Chondrocyte (in vitro differentiated cells): ENCODE data around the gene HSP90B1. TPM values are rescaled to one million over a fixed set of nuclear protein-coding genes. Genes with fewer than 3 reads are reported as not detected.

Experiments used
- DNase-seq: peaks from one replicate; pipeline ENCODE4 v3.0.0; 2021; ENCODE audit warnings: mixed read lengths, low spot score
- H3K27ac Mint-ChIP-seq: one replicate; pipeline ENCODE4 v1.8.0; 2021; ENCODE audit warnings: mild to moderate bottlenecking, moderate library complexity, mixed read lengths; ENCODE audit not compliant: unreplicated experiment
- H3K27me3 Mint-ChIP-seq: 2 replicates; pipeline ENCODE4 v1.8.0; 2021; ENCODE audit warnings: low read depth, mixed read lengths
- H3K36me3 Mint-ChIP-seq: 2 replicates; pipeline ENCODE4 v1.8.0; 2021; ENCODE audit warnings: low read depth, mixed read lengths
- H3K4me1 Mint-ChIP-seq: 2 replicates; pipeline ENCODE4 v1.8.0; 2021; ENCODE audit warnings: low read depth, mild to moderate bottlenecking, mixed read lengths
- H3K4me3 Mint-ChIP-seq: one replicate; pipeline ENCODE4 v1.8.0; 2021; ENCODE audit warnings: mild to moderate bottlenecking, moderate library complexity, mixed read lengths; ENCODE audit not compliant: unreplicated experiment
- H3K9me3 Mint-ChIP-seq: 2 replicates; pipeline ENCODE4 v1.8.0; 2021; ENCODE audit warnings: low read depth, mixed read lengths
- CTCF ChIP-seq: fragments of 200-600 bp; sonication (generic); IDR thresholded peaks from 2 replicates; pipeline ENCODE4 v1.5.0; 2021; ENCODE audit warnings: antibody characterized with exemption, mild to moderate bottlenecking, moderate library complexity
- long read RNA-seq: library from polyadenylated mRNA; stranded (forward); transcript quantifications from one replicate; pipeline ENCODE4 v2.0.0, GENCODE V29; 2021
- total RNA-seq: library from RNA; stranded (reverse); gene quantifications from 3 replicates; pipeline ENCODE4 v1.2.1, GENCODE V29; 2021

The HSP90B1 gene
- total RNA-seq = 754 to 1,782 TPM (median 760 TPM) in 3 replicates
- long read RNA-seq, transcript HSP90B1-201 (18 exons, 2,858 nt) = major isoform, 388 of 468 reads
- long read RNA-seq, partial matches to known transcripts = 43 of 468 reads
- long read RNA-seq, other reads (novel, unspliced or antisense) = 37 of 468 reads

- Mint-ChIP-seq H3K4me1 (peaks cover 49% of the 10 kb centered on the region), H3K27ac (peak within 1 kb of the TSS; percentile 95), H3K36me3 (peaks cover 5% of the 10 kb centered on the region), H3K27me3 (no peaks in the 10 kb centered on the region), H3K4me3 (peak within 1 kb of the TSS; percentile 79), H3K9me3 (no peaks in the 10 kb centered on the region)
- peak; percentile 99 for DNase-seq
- TF ChIP-seq CTCF = no peak
These were observed at the start of gene HSP90B1 for GRCh38 chr12:103930034-103930786. Gene HSP90B1, plus strand, starts transcription at chr12:103930410. Its CDS starts 106 bp downstream, at chr12:103930516.

- TF ChIP-seq CTCF = no peak
- Mint-ChIP-seq H3K27me3 (no peaks in the 10 kb centered on the region), H3K36me3 (no peaks in the 10 kb centered on the region), H3K27ac (no peak overlapping the region), H3K4me1 (peaks cover 8% of the 10 kb centered on the region), H3K4me3 (no peak overlapping the region), H3K9me3 (no peaks in the 10 kb centered on the region)
- DNase-seq = no peak
These were observed 48.9 kb upstream of the HSP90B1 start for GRCh38 chr12:103881261-103881660.

GRCh38 chr12:103882861-103883596 lies 47.2 kb upstream of the HSP90B1 start:
- Mint-ChIP-seq H3K36me3 (no peaks in the 10 kb centered on the region), H3K4me3 (no peak overlapping the region), H3K4me1 (peaks cover 8% of the 10 kb centered on the region), H3K9me3 (no peaks in the 10 kb centered on the region), H3K27ac (peak overlapping the region; percentile 28), H3K27me3 (no peaks in the 10 kb centered on the region)
- TF ChIP-seq CTCF = no peak
- no peak for DNase-seq

GRCh38 chr12:103883908-103884307 lies 46.3 kb upstream of the HSP90B1 start:
- Mint-ChIP-seq H3K4me3 (no peak overlapping the region), H3K36me3 (no peaks in the 10 kb centered on the region), H3K9me3 (no peaks in the 10 kb centered on the region), H3K4me1 (peaks cover 8% of the 10 kb centered on the region), H3K27ac (no peak overlapping the region), H3K27me3 (no peaks in the 10 kb centered on the region)
- TF ChIP-seq CTCF = no peak
- DNase-seq = no peak

GRCh38 chr12:103884316-103884715 lies 45.9 kb upstream of the HSP90B1 start:
- H3K27ac Mint-ChIP-seq = no peak overlapping the region
- no peaks in the 10 kb centered on the region for H3K36me3 Mint-ChIP-seq
- H3K27me3 Mint-ChIP-seq = no peaks in the 10 kb centered on the region
- DNase-seq = no peak
- peaks cover 8% of the 10 kb centered on the region for H3K4me1 Mint-ChIP-seq
- peak; percentile 86 for TF ChIP-seq CTCF
- no peaks in the 10 kb centered on the region for H3K9me3 Mint-ChIP-seq
- H3K4me3 Mint-ChIP-seq = no peak overlapping the region
